ENCODE data around the gene SIVA1.

DNA sequence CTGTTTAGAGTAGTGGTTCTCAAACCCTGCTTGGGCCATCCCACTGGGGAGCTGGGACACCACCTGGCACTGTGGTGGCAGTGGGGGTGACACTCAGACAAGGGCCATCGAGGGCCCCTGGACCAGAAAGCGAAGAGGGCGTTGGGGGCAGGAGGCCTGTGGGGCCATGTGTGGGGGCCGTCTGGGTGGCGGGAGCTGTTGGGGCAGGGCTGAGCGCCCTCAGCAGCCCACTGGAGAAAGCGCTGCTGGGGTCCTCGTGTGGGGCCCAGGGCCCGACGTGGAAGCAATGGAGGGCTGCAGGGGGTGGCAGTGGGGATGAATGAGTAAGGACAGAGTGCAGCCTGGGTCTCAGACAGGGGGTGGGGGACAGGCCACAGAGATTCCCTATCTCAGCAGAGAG, 34.8 kb upstream of the SIVA1 start:
- TF ChIP-seq, protein P1, sequence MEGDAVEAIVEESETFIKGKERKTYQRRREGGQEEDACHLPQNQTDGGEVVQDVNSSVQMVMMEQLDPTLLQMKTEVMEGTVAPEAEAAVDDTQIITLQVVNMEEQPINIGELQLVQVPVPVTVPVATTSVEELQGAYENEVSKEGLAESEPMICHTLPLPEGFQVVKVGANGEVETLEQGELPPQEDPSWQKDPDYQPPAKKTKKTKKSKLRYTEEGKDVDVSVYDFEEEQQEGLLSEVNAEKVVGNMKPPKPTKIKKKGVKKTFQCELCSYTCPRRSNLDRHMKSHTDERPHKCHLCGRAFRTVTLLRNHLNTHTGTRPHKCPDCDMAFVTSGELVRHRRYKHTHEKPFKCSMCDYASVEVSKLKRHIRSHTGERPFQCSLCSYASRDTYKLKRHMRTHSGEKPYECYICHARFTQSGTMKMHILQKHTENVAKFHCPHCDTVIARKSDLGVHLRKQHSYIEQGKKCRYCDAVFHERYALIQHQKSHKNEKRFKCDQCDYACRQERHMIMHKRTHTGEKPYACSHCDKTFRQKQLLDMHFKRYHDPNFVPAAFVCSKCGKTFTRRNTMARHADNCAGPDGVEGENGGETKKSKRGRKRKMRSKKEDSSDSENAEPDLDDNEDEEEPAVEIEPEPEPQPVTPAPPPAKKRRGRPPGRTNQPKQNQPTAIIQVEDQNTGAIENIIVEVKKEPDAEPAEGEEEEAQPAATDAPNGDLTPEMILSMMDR (IDR thresholded peaks at IDR 0.05; ENCODE audit: low read depth, low read length, missing input control), result no peak
- TF ChIP-seq HNF4G (IDR thresholded peaks at IDR 0.05) (no peak), EGR1 (IDR thresholded peaks at IDR 0.05; ENCODE audit: low read depth in 2 of 2) (no peak)
- TF ChIP-seq, protein P2, sequence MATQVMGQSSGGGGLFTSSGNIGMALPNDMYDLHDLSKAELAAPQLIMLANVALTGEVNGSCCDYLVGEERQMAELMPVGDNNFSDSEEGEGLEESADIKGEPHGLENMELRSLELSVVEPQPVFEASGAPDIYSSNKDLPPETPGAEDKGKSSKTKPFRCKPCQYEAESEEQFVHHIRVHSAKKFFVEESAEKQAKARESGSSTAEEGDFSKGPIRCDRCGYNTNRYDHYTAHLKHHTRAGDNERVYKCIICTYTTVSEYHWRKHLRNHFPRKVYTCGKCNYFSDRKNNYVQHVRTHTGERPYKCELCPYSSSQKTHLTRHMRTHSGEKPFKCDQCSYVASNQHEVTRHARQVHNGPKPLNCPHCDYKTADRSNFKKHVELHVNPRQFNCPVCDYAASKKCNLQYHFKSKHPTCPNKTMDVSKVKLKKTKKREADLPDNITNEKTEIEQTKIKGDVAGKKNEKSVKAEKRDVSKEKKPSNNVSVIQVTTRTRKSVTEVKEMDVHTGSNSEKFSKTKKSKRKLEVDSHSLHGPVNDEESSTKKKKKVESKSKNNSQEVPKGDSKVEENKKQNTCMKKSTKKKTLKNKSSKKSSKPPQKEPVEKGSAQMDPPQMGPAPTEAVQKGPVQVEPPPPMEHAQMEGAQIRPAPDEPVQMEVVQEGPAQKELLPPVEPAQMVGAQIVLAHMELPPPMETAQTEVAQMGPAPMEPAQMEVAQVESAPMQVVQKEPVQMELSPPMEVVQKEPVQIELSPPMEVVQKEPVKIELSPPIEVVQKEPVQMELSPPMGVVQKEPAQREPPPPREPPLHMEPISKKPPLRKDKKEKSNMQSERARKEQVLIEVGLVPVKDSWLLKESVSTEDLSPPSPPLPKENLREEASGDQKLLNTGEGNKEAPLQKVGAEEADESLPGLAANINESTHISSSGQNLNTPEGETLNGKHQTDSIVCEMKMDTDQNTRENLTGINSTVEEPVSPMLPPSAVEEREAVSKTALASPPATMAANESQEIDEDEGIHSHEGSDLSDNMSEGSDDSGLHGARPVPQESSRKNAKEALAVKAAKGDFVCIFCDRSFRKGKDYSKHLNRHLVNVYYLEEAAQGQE (IDR thresholded peaks at IDR 0.05), result no peak
- TF ChIP-seq, protein P3, sequence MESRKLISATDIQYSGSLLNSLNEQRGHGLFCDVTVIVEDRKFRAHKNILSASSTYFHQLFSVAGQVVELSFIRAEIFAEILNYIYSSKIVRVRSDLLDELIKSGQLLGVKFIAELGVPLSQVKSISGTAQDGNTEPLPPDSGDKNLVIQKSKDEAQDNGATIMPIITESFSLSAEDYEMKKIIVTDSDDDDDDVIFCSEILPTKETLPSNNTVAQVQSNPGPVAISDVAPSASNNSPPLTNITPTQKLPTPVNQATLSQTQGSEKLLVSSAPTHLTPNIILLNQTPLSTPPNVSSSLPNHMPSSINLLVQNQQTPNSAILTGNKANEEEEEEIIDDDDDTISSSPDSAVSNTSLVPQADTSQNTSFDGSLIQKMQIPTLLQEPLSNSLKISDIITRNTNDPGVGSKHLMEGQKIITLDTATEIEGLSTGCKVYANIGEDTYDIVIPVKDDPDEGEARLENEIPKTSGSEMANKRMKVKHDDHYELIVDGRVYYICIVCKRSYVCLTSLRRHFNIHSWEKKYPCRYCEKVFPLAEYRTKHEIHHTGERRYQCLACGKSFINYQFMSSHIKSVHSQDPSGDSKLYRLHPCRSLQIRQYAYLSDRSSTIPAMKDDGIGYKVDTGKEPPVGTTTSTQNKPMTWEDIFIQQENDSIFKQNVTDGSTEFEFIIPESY (IDR thresholded peaks at IDR 0.05), result no peak
- TF ChIP-seq, protein P4, sequence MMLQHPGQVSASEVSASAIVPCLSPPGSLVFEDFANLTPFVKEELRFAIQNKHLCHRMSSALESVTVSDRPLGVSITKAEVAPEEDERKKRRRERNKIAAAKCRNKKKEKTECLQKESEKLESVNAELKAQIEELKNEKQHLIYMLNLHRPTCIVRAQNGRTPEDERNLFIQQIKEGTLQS (IDR thresholded peaks at IDR 0.05), result no peak
